HEK293 (cell line): Measurements from ENCODE around the gene MLX.

Experiments used
- CTCF ChIP-seq: fragments of 450-650 bp; formaldehyde crosslinking; IDR thresholded peaks from 2 replicates; pipeline ENCODE4 v1.5.1; 2016; ENCODE audit warnings: missing biosample characterization, missing genetic modification characterization
- MEIS1 ChIP-seq: sonication (generic); formaldehyde crosslinking; IDR thresholded peaks from 2 replicates; pipeline ENCODE4 v1.8.1; 2022; ENCODE audit warnings: missing genetic modification reagents, mild to moderate bottlenecking, borderline replicate concordance
- PRDM6 ChIP-seq: fragments of 450-650 bp; formaldehyde crosslinking; IDR thresholded peaks from 2 replicates; pipeline ENCODE4 v1.5.1; 2017; ENCODE audit warnings: missing biosample characterization, missing genetic modification characterization
- RBAK ChIP-seq: fragments of 450-650 bp; formaldehyde crosslinking; IDR thresholded peaks from 2 replicates; pipeline ENCODE4 v1.5.1; 2016; ENCODE audit warnings: missing biosample characterization, missing genetic modification characterization
- SETDB1 ChIP-seq: IDR thresholded peaks from one replicate; pipeline ENCODE4 v1.6.1; 2017; ENCODE audit warnings: mild to moderate bottlenecking, low read length, moderate library complexity, mixed read lengths; ENCODE audit not compliant: insufficient read length
- TRIM28 ChIP-seq: IDR thresholded peaks from 2 replicates; pipeline ENCODE4 v1.6.1; 2011; ENCODE audit warnings: low read length, control low read depth, borderline replicate concordance
- YY2 ChIP-seq: fragments of 450-650 bp; formaldehyde crosslinking; IDR thresholded peaks from 2 replicates; pipeline ENCODE4 v1.5.1; 2016; ENCODE audit warnings: missing biosample characterization, missing genetic modification characterization
- ZBTB17 ChIP-seq: fragments of 450-650 bp; formaldehyde crosslinking; IDR thresholded peaks from 2 replicates; pipeline ENCODE4 v1.5.1; 2016; ENCODE audit warnings: missing biosample characterization, missing genetic modification characterization
- ZBTB48 ChIP-seq: fragments of 450-650 bp; formaldehyde crosslinking; IDR thresholded peaks from 2 replicates; pipeline ENCODE4 v1.5.1; 2016; ENCODE audit warnings: missing biosample characterization, missing genetic modification characterization
- ZNF114 ChIP-seq: fragments of 450-650 bp; formaldehyde crosslinking; IDR thresholded peaks from 2 replicates; pipeline ENCODE4 v1.5.0; 2017; ENCODE audit warnings: missing biosample characterization, missing genetic modification characterization
- ZNF138 ChIP-seq: fragments of 450-650 bp; formaldehyde crosslinking; IDR thresholded peaks from 2 replicates; pipeline ENCODE4 v1.5.1; 2016; ENCODE audit warnings: missing biosample characterization, missing genetic modification characterization, borderline replicate concordance
- ZNF146 ChIP-seq: fragments of 450-650 bp; formaldehyde crosslinking; IDR thresholded peaks from 2 replicates; pipeline ENCODE4 v1.5.1; 2016; ENCODE audit warnings: missing biosample characterization, missing genetic modification characterization
- ZNF280C ChIP-seq: fragments of 450-650 bp; formaldehyde crosslinking; IDR thresholded peaks from 2 replicates; pipeline ENCODE4 v1.5.1; 2016; ENCODE audit warnings: missing biosample characterization, missing genetic modification characterization
- ZNF341 ChIP-seq: fragments of 450-650 bp; formaldehyde crosslinking; IDR thresholded peaks from 2 replicates; pipeline ENCODE4; 2016; ENCODE audit warnings: low read depth, missing biosample characterization, missing genetic modification characterization
- ZNF366 ChIP-seq: fragments of 450-650 bp; formaldehyde crosslinking; conservative IDR thresholded peaks from 2 replicates; pipeline ENCODE4 v1.5.1; 2016; ENCODE audit warnings: missing biosample characterization, missing genetic modification characterization
- ZNF426 ChIP-seq: fragments of 450-650 bp; formaldehyde crosslinking; IDR thresholded peaks from 2 replicates; pipeline ENCODE4 v1.5.1; 2017; ENCODE audit warnings: missing biosample characterization, missing genetic modification characterization, mild to moderate bottlenecking, inconsistent platforms, moderate library complexity
- ZNF473 ChIP-seq: fragments of 450-650 bp; formaldehyde crosslinking; IDR thresholded peaks from 2 replicates; pipeline ENCODE4 v1.5.1; 2017; ENCODE audit warnings: missing biosample characterization, missing genetic modification characterization
- ZNF514 ChIP-seq: fragments of 450-650 bp; formaldehyde crosslinking; IDR thresholded peaks from 2 replicates; pipeline ENCODE4 v1.5.1; 2016; ENCODE audit warnings: missing biosample characterization, missing genetic modification characterization
- ZNF521 ChIP-seq: fragments of 450-650 bp; formaldehyde crosslinking; IDR thresholded peaks from 2 replicates; pipeline ENCODE4 v1.5.1; 2017; ENCODE audit warnings: missing biosample characterization, mild to moderate bottlenecking, missing genetic modification characterization
- ZNF529 ChIP-seq: fragments of 450-650 bp; formaldehyde crosslinking; IDR thresholded peaks from 2 replicates; pipeline ENCODE4 v1.5.1; 2017; ENCODE audit warnings: missing genetic modification characterization, missing biosample characterization; ENCODE audit not compliant: insufficient replicate concordance
- ZNF561 ChIP-seq: fragments of 450-650 bp; IDR thresholded peaks from 2 replicates; pipeline ENCODE4 v1.5.1; 2018; ENCODE audit warnings: missing biosample characterization, missing genetic modification characterization, borderline replicate concordance
- ZNF571 ChIP-seq: fragments of 450-650 bp; formaldehyde crosslinking; IDR thresholded peaks from 2 replicates; pipeline ENCODE4 v1.5.0; 2017; ENCODE audit warnings: missing biosample characterization, missing genetic modification characterization
- ZNF664 ChIP-seq: fragments of 450-650 bp; formaldehyde crosslinking; IDR thresholded peaks from 2 replicates; pipeline ENCODE4 v1.5.1; 2016; ENCODE audit warnings: missing biosample characterization, missing genetic modification characterization
- ZNF677 ChIP-seq: fragments of 450-650 bp; IDR thresholded peaks from 2 replicates; pipeline ENCODE4 v1.5.0; 2018; ENCODE audit warnings: missing biosample characterization, mild to moderate bottlenecking, missing genetic modification characterization, moderate library complexity
- ZNF707 ChIP-seq: fragments of 450-650 bp; formaldehyde crosslinking; IDR thresholded peaks from 2 replicates; pipeline ENCODE4 v1.5.1; 2016; ENCODE audit warnings: missing biosample characterization, missing genetic modification characterization
- ZNF792 ChIP-seq: fragments of 450-650 bp; formaldehyde crosslinking; IDR thresholded peaks from 2 replicates; pipeline ENCODE4 v1.5.1; 2016; ENCODE audit warnings: missing biosample characterization, missing genetic modification characterization
- ZNF843 ChIP-seq: fragments of 450-650 bp; formaldehyde crosslinking; IDR thresholded peaks from 2 replicates; pipeline ENCODE4 v1.5.1; 2016; ENCODE audit warnings: missing biosample characterization, missing genetic modification characterization
- ZSCAN30 ChIP-seq: fragments of 450-650 bp; IDR thresholded peaks from 2 replicates; pipeline ENCODE4 v1.5.1; 2018; ENCODE audit warnings: missing biosample characterization, mild to moderate bottlenecking, missing genetic modification characterization, moderate library complexity
- ZXDB ChIP-seq: fragments of 450-650 bp; formaldehyde crosslinking; IDR thresholded peaks from 2 replicates; pipeline ENCODE4 v1.5.1; 2016; ENCODE audit warnings: missing biosample characterization, missing genetic modification characterization
- TF ChIP-seq, protein P1 (sequence below): fragments of 450-650 bp; formaldehyde crosslinking; IDR thresholded peaks from 2 replicates; pipeline ENCODE4 v1.5.1; 2016; ENCODE audit warnings: missing biosample characterization, missing genetic modification characterization

MLX gene

DNA sequence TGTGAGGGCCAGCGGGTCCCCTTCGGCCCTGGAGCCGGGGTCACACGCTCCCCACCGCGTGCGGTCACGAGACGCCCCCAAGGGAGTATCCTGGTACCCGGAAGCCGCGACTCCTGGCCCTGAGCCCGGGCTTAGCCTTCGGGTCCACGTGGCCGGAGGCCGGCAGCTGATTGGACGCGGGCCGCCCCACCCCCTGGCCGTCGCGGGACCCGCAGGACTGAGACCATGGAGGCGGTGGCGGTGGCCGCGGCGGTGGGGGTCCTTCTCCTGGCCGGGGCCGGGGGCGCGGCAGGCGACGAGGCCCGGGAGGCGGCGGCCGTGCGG is 30.9 kb upstream of the MLX start, which contains the start of gene NAGLU (continued):
- TF ChIP-seq RBAK (tag by site-specific recombination) (no peak), ZNF521 (tag by site-specific recombination) (no peak), YY2 (tag by site-specific recombination) (no peak), ZNF341 (no peak), ZNF664 (tag by site-specific recombination) (no peak), ZNF571 (tag by site-specific recombination) (no peak), ZNF146 (tag by site-specific recombination) (no peak), TRIM28 (no peak), ZSCAN30 (tag by site-specific recombination) (peak; percentile 76; the same call in 1 of the 2 replicates), CTCF (tag by site-specific recombination) (no peak), ZBTB48 (tag by site-specific recombination) (no peak), MEIS1 (CRISPR knock-in tag) (no peak), ZNF366 (tag by site-specific recombination) (no peak), PRDM6 (tag by site-specific recombination) (no peak), SETDB1 (no peak), ZNF707 (tag by site-specific recombination) (no peak), ZBTB17 (tag by site-specific recombination) (no peak), ZNF426 (tag by site-specific recombination) (no peak), ZNF843 (tag by site-specific recombination) (peak; percentile 74; the same call in 1 of the 2 replicates), ZNF677 (tag by site-specific recombination) (no peak), ZNF280C (tag by site-specific recombination) (no peak), ZNF792 (tag by site-specific recombination) (no peak), ZNF473 (no peak), ZNF514 (tag by site-specific recombination) (no peak), ZNF561 (peak; percentile 83), ZNF138 (tag by site-specific recombination) (no peak), ZNF114 (no peak), ZNF529 (tag by site-specific recombination) (no peak), ZXDB (no peak; the same call in 1 of the 2 replicates)
- TF ChIP-seq, protein P1, sequence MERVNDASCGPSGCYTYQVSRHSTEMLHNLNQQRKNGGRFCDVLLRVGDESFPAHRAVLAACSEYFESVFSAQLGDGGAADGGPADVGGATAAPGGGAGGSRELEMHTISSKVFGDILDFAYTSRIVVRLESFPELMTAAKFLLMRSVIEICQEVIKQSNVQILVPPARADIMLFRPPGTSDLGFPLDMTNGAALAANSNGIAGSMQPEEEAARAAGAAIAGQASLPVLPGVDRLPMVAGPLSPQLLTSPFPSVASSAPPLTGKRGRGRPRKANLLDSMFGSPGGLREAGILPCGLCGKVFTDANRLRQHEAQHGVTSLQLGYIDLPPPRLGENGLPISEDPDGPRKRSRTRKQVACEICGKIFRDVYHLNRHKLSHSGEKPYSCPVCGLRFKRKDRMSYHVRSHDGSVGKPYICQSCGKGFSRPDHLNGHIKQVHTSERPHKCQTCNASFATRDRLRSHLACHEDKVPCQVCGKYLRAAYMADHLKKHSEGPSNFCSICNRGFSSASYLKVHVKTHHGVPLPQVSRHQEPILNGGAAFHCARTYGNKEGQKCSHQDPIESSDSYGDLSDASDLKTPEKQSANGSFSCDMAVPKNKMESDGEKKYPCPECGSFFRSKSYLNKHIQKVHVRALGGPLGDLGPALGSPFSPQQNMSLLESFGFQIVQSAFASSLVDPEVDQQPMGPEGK: no peak; the same call in 1 of the 2 replicates
